GM18951 (cell line): ENCODE measurements around the gene CFAP54.
"Not testable (repeated sequence)": the region's sequence is repeated elsewhere in the genome, so short reads cannot be mapped to it uniquely, and the experiment has no call there.

Source experiments
- POLR2A ChIP-seq: IDR thresholded peaks from 4 replicates; pipeline ENCODE4 v1.6.1; 2011; ENCODE audit warnings: mild to moderate bottlenecking; ENCODE audit not compliant: insufficient read length, insufficient read depth; ENCODE audit errors: extremely low read depth
- in situ Hi-C: fragments of 300-500 bp; cut with MboI; formaldehyde crosslinking; loops from one replicate; pipeline ENCODE4 v1.12.0; 2022; ENCODE audit warnings: low sequenced_read_pairs, mixed read lengths, inconsistent platforms; ENCODE audit not compliant: unreplicated experiment

The CFAP54 gene

DNA sequence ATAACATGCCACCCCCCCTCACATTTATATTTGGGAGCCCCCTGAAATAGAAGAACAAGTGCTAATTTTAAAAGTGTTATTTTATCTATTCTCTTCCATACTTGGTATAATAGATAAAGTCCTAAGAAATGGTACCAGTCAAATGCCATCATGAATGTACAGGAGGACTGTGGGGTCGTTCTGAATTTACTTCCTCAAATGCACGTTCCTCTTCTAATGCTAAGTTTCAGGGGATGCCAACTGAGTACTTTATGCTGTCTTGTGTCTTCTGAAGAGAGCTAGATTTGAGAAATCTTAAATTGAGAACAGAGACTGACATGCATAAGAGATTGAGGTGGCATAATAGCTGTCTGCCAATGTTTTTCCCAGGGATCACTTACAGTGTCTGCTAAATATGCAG lies 59.0 kb downstream of the CFAP54 start:
- in situ Hi-C loops, result no loop called here
- TF ChIP-seq POLR2A, result no peak

DNA sequence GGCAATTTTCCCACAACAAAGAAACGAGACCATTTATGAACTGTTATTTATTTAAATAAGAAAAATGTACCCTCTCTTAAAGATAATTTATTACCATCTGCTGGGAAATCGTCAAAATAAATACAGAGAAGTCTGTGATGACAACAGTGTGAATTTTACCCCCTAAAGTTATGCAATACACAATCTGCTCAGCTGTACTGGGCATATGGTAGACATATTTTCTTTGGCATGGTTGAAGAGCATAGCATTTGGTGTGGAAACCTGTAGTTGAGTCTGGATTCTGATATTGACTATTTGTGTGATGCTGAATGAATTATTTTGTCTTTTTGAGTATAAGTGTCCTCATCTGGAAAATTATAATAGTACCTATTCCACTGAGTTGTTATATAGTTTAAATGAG lies 60.0 kb downstream of the CFAP54 start:
- in situ Hi-C loops, result no loop called here
- TF ChIP-seq POLR2A, result no peak

DNA sequence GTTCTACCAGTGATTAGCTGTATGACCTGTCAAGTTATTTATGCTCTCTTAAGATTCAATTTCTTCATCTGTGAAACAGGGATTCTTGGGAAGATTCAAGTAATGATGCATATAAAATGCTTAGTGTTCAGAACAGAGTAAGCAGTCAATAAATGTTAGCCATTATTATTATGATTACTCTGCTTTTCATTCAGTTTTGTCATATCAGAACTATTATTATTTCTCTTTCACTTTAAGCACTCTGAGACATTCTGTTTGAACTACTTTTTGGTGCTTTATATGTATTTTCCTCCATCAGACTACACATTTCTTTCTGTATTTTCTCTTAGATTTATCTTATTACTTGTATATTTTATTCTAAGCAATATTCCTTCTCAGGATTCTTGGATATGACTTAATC lies 81.2 kb downstream of the CFAP54 start:
- in situ Hi-C loops, result loop anchor here (25.0 kb wide), 1 partner anchor 1817 kb away; no protein-coding TSS in a partner anchor
- TF ChIP-seq POLR2A, result no peak

GRCh38 chr12:96571101-96571862 lies 81.9 kb downstream of the CFAP54 start:
- TF ChIP-seq POLR2A, result no peak
- in situ Hi-C loops, result loop anchor here (25.0 kb wide), 1 partner anchor 1816 kb away; no protein-coding TSS in a partner anchor

- TF ChIP-seq POLR2A, result no peak
- in situ Hi-C loops, result loop anchor here (25.0 kb wide), 2 partner anchors 409 to 734 kb away; no protein-coding TSS in a partner anchor
Measured at GRCh38 chr12:96578526-96579125, 89.2 kb downstream of the CFAP54 start.

GRCh38 chr12:96585977-96586376 lies 96.6 kb downstream of the CFAP54 start:
- in situ Hi-C loops, result loop anchor here (25.0 kb wide), 2 partner anchors 401 to 726 kb away; no protein-coding TSS in a partner anchor
- TF ChIP-seq POLR2A, result no peak

GRCh38 chr12:96587691-96588090 lies 98.3 kb downstream of the CFAP54 start:
- in situ Hi-C loops, result loop anchor here (25.0 kb wide), 2 partner anchors 400 to 725 kb away; no protein-coding TSS in a partner anchor

GRCh38 chr12:96590970-96591369 lies 101.6 kb downstream of the CFAP54 start:
- no peak for TF ChIP-seq POLR2A
- in situ Hi-C loops, result loop anchor here (25.0 kb wide), 2 partner anchors 396 to 721 kb away; no protein-coding TSS in a partner anchor

More at GRCh38 chr12:96587691-96588090, 98.3 kb downstream of the CFAP54 start:
- TF ChIP-seq POLR2A, result no peak

- in situ Hi-C loops, result not testable (repeated sequence)
Measured at GRCh38 chr12:96604374-96604773, 115.0 kb downstream of the CFAP54 start.

GRCh38 chr12:96605684-96606083 lies 116.3 kb downstream of the CFAP54 start:
- TF ChIP-seq POLR2A, result no peak
- in situ Hi-C loops, result no loop called here

GRCh38 chr12:96606134-96606533 lies 116.8 kb downstream of the CFAP54 start:
- no peak for TF ChIP-seq POLR2A
- in situ Hi-C loops, result no loop called here

DNA sequence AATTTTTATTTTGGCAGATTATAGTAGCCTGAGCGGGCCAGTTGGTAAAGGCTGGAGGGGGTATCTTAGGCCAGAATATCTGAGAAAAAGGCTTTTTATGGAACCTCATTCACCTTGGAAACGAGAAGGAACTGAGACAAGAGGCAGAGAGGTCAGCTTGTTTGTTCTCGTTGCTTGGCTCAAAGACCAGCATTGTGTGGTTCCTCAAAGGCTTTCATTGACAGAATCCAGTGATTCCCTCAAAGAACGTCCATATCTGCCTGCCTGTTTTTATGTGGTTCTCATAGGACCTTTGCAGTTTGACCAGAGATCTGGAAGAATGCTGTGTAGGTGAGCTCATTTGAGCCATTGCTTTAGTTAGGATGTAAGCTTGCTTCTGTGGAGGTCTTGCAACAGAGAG lies 117.3 kb downstream of the CFAP54 start:
- TF ChIP-seq POLR2A, result no peak
- in situ Hi-C loops, result no loop called here

- no peak for TF ChIP-seq POLR2A
- in situ Hi-C loops, result no loop called here
Measured at GRCh38 chr12:96617178-96617577, 127.8 kb downstream of the CFAP54 start.

DNA sequence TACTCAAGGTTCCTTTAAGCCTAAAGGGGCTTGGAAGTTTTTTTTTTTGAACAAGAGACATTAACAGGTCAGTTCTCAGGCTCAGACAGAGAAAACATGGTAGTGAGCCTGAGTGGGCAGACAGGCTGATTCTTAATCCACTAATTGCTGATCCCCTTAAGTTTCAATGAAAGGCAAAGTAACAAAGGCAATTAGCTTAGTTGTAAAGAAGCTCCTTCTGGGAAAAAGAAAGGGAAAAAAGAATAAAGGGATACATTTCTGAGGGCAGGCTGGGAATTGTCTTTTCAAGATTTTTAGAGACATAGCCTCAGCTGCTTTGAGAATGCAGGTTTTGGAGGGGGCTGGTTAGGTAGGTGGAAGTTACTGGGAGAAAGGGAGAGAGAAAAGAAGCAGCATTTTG lies 133.8 kb downstream of the CFAP54 start:
- in situ Hi-C loops, result no loop called here
- TF ChIP-seq POLR2A, result no peak
